Measurements from ENCODE around the gene PROP1. TPM values are rescaled to one million over a fixed set of nuclear protein-coding genes. Genes with fewer than 3 reads are reported as not detected.

PROP1 gene
- total and polyA plus RNA-seq, 2 of the 4 experiments (the other 2 are of a cell fraction) = not detected

GRCh38 chr5:177994063-177994462 lies 2.0 kb downstream of the PROP1 start:
- CTCF ChIA-PET = no interaction called here
- no peak overlapping the region for H2AK5ac ChIP-seq (ENCODE audit: low read depth, low read length)
- no peak overlapping the region for H3K27ac ChIP-seq (ENCODE audit: insufficient read depth, low read length)
- no peak overlapping the region for H2BK20ac ChIP-seq (ENCODE audit: low read depth, low read length)
- H3K56ac ChIP-seq (ENCODE audit: extremely low read depth, insufficient read depth, low read length) = no peak overlapping the region
- no peak overlapping the region for H3K18ac ChIP-seq (ENCODE audit: low read depth, low read length)
- no TSS peak for BruUV-seq (replicated peaks)
- H3K9me1 ChIP-seq (ENCODE audit: insufficient read depth, low read length) = no peaks in the 10 kb centered on the region
- no peak overlapping the region for H3K4ac ChIP-seq (ENCODE audit: low read depth, low read length)
- no peak overlapping the region for H2BK15ac ChIP-seq (ENCODE audit: low read depth, low read length)
- no peaks in the 10 kb centered on the region for H4K20me1 ChIP-seq (ENCODE audit: insufficient read depth, low read length)
- H3K79me1 ChIP-seq (ENCODE audit: low read depth in 1 of 2, low read length in 2 of 2) = no peaks in the 10 kb centered on the region
- intact Hi-C loops (cut with micrococcal nuclease) (no loop called here), in situ Hi-C loops (cut with MboI; ENCODE audit: low sequenced_read_pairs) (no loop called here), dilution Hi-C loops (cut with HindIII; ENCODE audit: low sequenced_read_pairs, unreplicated experiment) (no loop called here)
- no peak overlapping the region for H2AFZ ChIP-seq (replicated peaks; ENCODE audit: low read length, poor library complexity)
- DNase-seq (no peak), ATAC-seq (ENCODE audit: low read depth) (no peak)
- H3K23ac ChIP-seq (ENCODE audit: low read depth, low read length) = no peak overlapping the region
- H2AK9ac ChIP-seq (replicated peaks; ENCODE audit: low read depth, low read length, poor library complexity) = no peak overlapping the region
- WGBS, 2 experiments (ENCODE audit: extremely low coverage in 2 of 2, insufficient read length in 1 of 2) = 74% methylated on average over 11 of the region's 19 CpGs; no CpG with 5 or more reads in 1 of the 2 experiments
- H4K91ac ChIP-seq (ENCODE audit: insufficient read depth, low read depth, low read length) = no peak overlapping the region
- POLR2A ChIA-PET (ENCODE audit: unreplicated experiment) = no interaction called here
- H3K4me2 ChIP-seq (ENCODE audit: low read depth, low read length) = no peak overlapping the region
- H4K5ac ChIP-seq (ENCODE audit: low read depth, low read length) = no peak overlapping the region
- no peak overlapping the region for H3K9ac ChIP-seq (ENCODE audit: low read depth, low read length)
- H3K27me3 ChIP-seq (ENCODE audit: control insufficient read depth, insufficient read depth, low read length) = peaks cover 12% of the 10 kb centered on the region
- H3K4me3 ChIP-seq (ENCODE audit: insufficient read depth, low read depth, low read length) = no peak overlapping the region
- no peak overlapping the region for H2BK5ac ChIP-seq (ENCODE audit: low read depth, low read length, poor library complexity, severe bottlenecking)
- no peak for TF ChIP-seq CEBPB (IDR thresholded peaks at IDR 0.05; ENCODE audit: low read depth, low read length)
- TF ChIP-seq RFX5 (IDR thresholded peaks at IDR 0.05; ENCODE audit: low read depth, low read length) = no peak
- no peak for TF ChIP-seq MAZ (IDR thresholded peaks at IDR 0.05; ENCODE audit: borderline replicate concordance, low read depth, low read length)
- no peak for TF ChIP-seq CTCF (conservative IDR thresholded peaks at IDR 0.05; ENCODE audit: low read depth, low read length)
- TF ChIP-seq ELK1 (IDR thresholded peaks at IDR 0.05; ENCODE audit: borderline replicate concordance, low read depth, low read length) = no peak
- TF ChIP-seq POLR2A (IDR thresholded peaks at IDR 0.05; ENCODE audit: low read depth, low read length) = no peak
- no peak for TF ChIP-seq MAFK (IDR thresholded peaks at IDR 0.05; ENCODE audit: low read depth, low read length)
- TF ChIP-seq RCOR1 (IDR thresholded peaks at IDR 0.05; ENCODE audit: insufficient replicate concordance, low read length) = no peak
- TF ChIP-seq CHD1 (IDR thresholded peaks at IDR 0.05; ENCODE audit: low read depth, low read length) = no peak
- no peak for TF ChIP-seq SMC3 (IDR thresholded peaks at IDR 0.05; ENCODE audit: low read depth, low read length)
- no peak for TF ChIP-seq FOS (IDR thresholded peaks at IDR 0.05; ENCODE audit: low read depth, low read length)
- no peak for TF ChIP-seq MXI1 (IDR thresholded peaks at IDR 0.05; ENCODE audit: borderline replicate concordance, low read depth, low read length)
- TF ChIP-seq RAD21 (IDR thresholded peaks at IDR 0.05; ENCODE audit: low read length) = no peak
- TF ChIP-seq NFE2L2 (IDR thresholded peaks at IDR 0.05; ENCODE audit: low read depth, low read length) = no peak
- no peak for TF ChIP-seq BHLHE40 (IDR thresholded peaks at IDR 0.05; ENCODE audit: low read depth, low read length)
- no peak for TF ChIP-seq USF2 (IDR thresholded peaks at IDR 0.05; ENCODE audit: low read depth, low read length)
- H3K14ac ChIP-seq (replicated peaks; ENCODE audit: low read depth, low read length) = no peak overlapping the region
- no peaks in the 10 kb centered on the region for H3K9me3 ChIP-seq (ENCODE audit: control insufficient read depth, insufficient read depth, low read length)
- H4K8ac ChIP-seq (ENCODE audit: low read depth in 2 of 2, low read length in 2 of 2) = no peak overlapping the region
- no peak overlapping the region for H2BK120ac ChIP-seq (ENCODE audit: low read depth, low read length)
- no peaks in the 10 kb centered on the region for H3K4me1 ChIP-seq (ENCODE audit: control insufficient read depth, insufficient read depth, low read length)
- H3K36me3 ChIP-seq (ENCODE audit: control insufficient read depth, insufficient read depth, low read length) = no peaks in the 10 kb centered on the region
